Measurements from ENCODE around the gene CST6. TPM values are rescaled to one million over a fixed set of nuclear protein-coding genes. Genes with fewer than 3 reads are reported as not detected.
A peak's percentile ranks its signal among the peaks of the same experiment; 100 is the strongest.
"Not testable (repeated sequence)": the region's sequence is repeated elsewhere in the genome, so short reads cannot be mapped to it uniquely, and the experiment has no call there.

The CST6 gene
- total RNA-seq, 6 experiments from 2014 or later, result 0.33 to 0.83 TPM; not detected in 4

GRCh38 chr11:66020618-66021357 is 9.0 kb downstream of the CST6 start:
- Mint-ChIP-seq H3K36me3 (ENCODE audit: low read depth) (no peaks in the 10 kb centered on the region), H3K27ac (peak overlapping the region; percentile 78), H3K4me1 (ENCODE audit: low read depth) (peaks cover 36% of the 10 kb centered on the region), H3K27me3 (ENCODE audit: insufficient read depth) (no peaks in the 10 kb centered on the region; the same call in 1 of the 2 replicates), H3K9me3 (no peaks in the 10 kb centered on the region), H3K4me3 (peak overlapping the region; percentile 64)
- DNase-seq, result peak; percentile 79
- TF ChIP-seq CTCF (IDR thresholded peaks at IDR 0.05), result no peak

- no peak overlapping the region for H3K27ac Mint-ChIP-seq
- no peaks in the 10 kb centered on the region; the same call in none of the 2 replicates for H3K27me3 Mint-ChIP-seq (ENCODE audit: insufficient read depth)
- no peaks in the 10 kb centered on the region for H3K9me3 Mint-ChIP-seq
- DNase-seq, result peak; percentile 24
- H3K4me1 Mint-ChIP-seq (ENCODE audit: low read depth), result peaks cover 27% of the 10 kb centered on the region
- peak; percentile 96 for TF ChIP-seq CTCF (IDR thresholded peaks at IDR 0.05)
- no peaks in the 10 kb centered on the region for H3K36me3 Mint-ChIP-seq (ENCODE audit: low read depth)
- H3K4me3 Mint-ChIP-seq, result peak overlapping the region; percentile 68
Measured at GRCh38 chr11:66022401-66023185, 10.8 kb downstream of the CST6 start.

GRCh38 chr11:66023186-66023440 is 11.3 kb downstream of the CST6 start:
- not testable (repeated sequence) for H3K27ac Mint-ChIP-seq; H3K27me3 Mint-ChIP-seq (ENCODE audit: insufficient read depth); H3K9me3 Mint-ChIP-seq; DNase-seq; H3K4me3 Mint-ChIP-seq; H3K36me3 Mint-ChIP-seq (ENCODE audit: low read depth)
- peaks cover 27% of the 10 kb centered on the region for H3K4me1 Mint-ChIP-seq (ENCODE audit: low read depth)

- Mint-ChIP-seq H3K27ac (no peak within 1 kb of the TSS), H3K36me3 (ENCODE audit: low read depth) (no peaks in the 10 kb centered on the region)
Measured at GRCh38 chr11:66026017-66026529, 14.3 kb downstream of the CST6 start, which contains the start of gene CATSPER1. TSS of gene CATSPER1 (minus strand) at chr11:66026479. CDS start at chr11:66026379, 100 bp downstream.

GRCh38 chr11:66032957-66033735 is 21.3 kb downstream of the CST6 start:
- H3K27ac Mint-ChIP-seq, result no peak overlapping the region
- peaks cover 11% of the 10 kb centered on the region for H3K27me3 Mint-ChIP-seq (ENCODE audit: insufficient read depth)
- no peak overlapping the region for H3K4me3 Mint-ChIP-seq
- DNase-seq, result no peak
- no peaks in the 10 kb centered on the region; the same call in 1 of the 2 replicates for H3K36me3 Mint-ChIP-seq (ENCODE audit: low read depth)
- TF ChIP-seq CTCF (IDR thresholded peaks at IDR 0.05), result no peak
- peaks cover 7% of the 10 kb centered on the region for H3K9me3 Mint-ChIP-seq
- H3K4me1 Mint-ChIP-seq (ENCODE audit: low read depth), result no peaks in the 10 kb centered on the region

More at GRCh38 chr11:66026017-66026529, 14.3 kb downstream of the CST6 start, which contains the start of gene CATSPER1:
- Mint-ChIP-seq H3K27me3 (ENCODE audit: insufficient read depth) (no peaks in the 10 kb centered on the region; the same call in 1 of the 2 replicates), H3K4me3 (no peak within 1 kb of the TSS), H3K4me1 (ENCODE audit: low read depth) (peaks cover 15% of the 10 kb centered on the region), H3K9me3 (no peaks in the 10 kb centered on the region)
- no peak for TF ChIP-seq CTCF (IDR thresholded peaks at IDR 0.05)
- no peak for DNase-seq

All from HFFc6 (cell line).